Measurements from ENCODE around the gene DIPK1B. TPM values are rescaled to one million over a fixed set of nuclear protein-coding genes. Genes with fewer than 3 reads are reported as not detected.

DIPK1B gene
- total RNA-seq, 1 experiment from 2014 or later = 40.4 TPM

DNA sequence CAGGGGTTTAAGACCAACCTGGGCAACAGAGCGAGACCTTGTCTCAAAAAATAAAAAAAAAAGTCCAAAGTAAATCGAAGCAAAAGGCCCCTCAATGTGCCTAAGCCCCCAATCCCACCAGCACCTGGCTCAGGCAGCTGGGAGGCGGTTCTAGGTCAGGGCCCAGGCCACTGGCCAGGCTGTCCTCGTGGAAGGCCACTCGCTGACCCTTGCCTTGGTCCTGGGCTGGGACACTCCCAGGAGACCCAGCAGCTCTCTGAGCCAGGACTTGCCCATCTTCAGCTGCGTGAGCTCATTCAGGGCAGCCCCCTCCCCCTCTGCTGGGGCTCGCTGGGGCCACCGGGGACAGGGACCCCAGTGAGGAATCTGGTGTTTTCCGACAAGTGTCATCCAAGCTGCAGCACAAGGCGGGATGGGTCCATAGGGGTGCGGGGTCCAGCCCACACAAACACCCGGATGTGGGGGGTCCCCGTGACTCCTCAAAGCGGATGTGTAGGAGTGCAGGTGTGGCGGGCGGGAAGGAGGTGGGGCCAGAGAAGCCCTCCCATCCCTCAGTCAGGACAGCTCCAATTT is 29.1 kb upstream of the DIPK1B start:
- DNase-seq = no peak
- ChIA-PET CTCF (interaction anchor here (0.6 to 1.6 kb wide), 2 partner anchors 10 to 134 kb away, joined by 3 to 5 read pairs; no protein-coding TSS in a partner anchor), POLR2A (no interaction called here)
- no peaks in the 10 kb centered on the region for H3K9me3 Mint-ChIP-seq (ENCODE audit: unreplicated experiment)
- H3K9me3 ChIP-seq = no peaks in the 10 kb centered on the region
- no peak for TF ChIP-seq CTCF (IDR thresholded peaks at IDR 0.05; ENCODE audit: insufficient read depth in 1 of 2, low read depth in 1 of 2, low read length in 1 of 2, severe bottlenecking in 1 of 2, unreplicated experiment in 1 of 2)
- no peaks in the 10 kb centered on the region for H3K36me3 Mint-ChIP-seq (ENCODE audit: insufficient read depth, unreplicated experiment)
- H3K4me1 ChIP-seq = peaks cover 30% of the 10 kb centered on the region
- no TSS peak for BruUV-seq (replicated peaks)
- H3K4me3 Mint-ChIP-seq (ENCODE audit: unreplicated experiment) = no peak overlapping the region
- intact Hi-C loops (cut with micrococcal nuclease; ENCODE audit: unreplicated experiment) = no loop called here
- H3K36me3 ChIP-seq (ENCODE audit: control insufficient read depth, insufficient read depth, low read length) = no peaks in the 10 kb centered on the region
- no peak overlapping the region for H3K4me3 ChIP-seq (ENCODE audit: low read depth, low read length)
- no peaks in the 10 kb centered on the region for H3K4me1 Mint-ChIP-seq (ENCODE audit: low read depth, unreplicated experiment)
- H3K27ac Mint-ChIP-seq (ENCODE audit: unreplicated experiment) = no peak overlapping the region
- no peaks in the 10 kb centered on the region for H3K27me3 Mint-ChIP-seq (ENCODE audit: insufficient read depth, unreplicated experiment)
- no peaks in the 10 kb centered on the region for H3K27me3 ChIP-seq (replicated peaks; ENCODE audit: control insufficient read depth, insufficient read depth, low read length)

DNA sequence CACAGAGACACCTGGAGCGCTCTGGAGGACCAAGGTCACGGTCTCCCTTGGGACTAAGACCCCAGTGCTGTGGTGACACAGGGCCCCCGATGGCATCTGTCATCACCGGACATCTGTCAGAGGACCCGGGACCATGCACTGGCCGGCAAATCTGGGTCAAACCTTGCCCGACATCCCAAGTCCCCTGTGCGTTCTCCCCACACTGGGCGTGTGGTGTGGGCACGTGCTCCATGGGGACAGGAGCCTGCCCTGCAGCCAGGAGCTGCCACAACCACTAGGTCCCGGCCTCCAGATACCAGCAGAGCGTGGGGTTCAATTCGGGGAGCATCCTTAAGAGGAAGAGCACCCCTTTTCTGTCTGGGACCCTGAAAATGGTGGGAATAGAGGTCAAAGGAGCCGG is 28.6 kb upstream of the DIPK1B start:
- no peak for DNase-seq
- no peaks in the 10 kb centered on the region for H3K27me3 ChIP-seq (replicated peaks; ENCODE audit: control insufficient read depth, insufficient read depth, low read length)
- ChIA-PET POLR2A (no interaction called here), CTCF (interaction anchor here (0.6 to 1.6 kb wide), 2 partner anchors 10 to 134 kb away, joined by 3 to 5 read pairs; no protein-coding TSS in a partner anchor)
- TF ChIP-seq CTCF (IDR thresholded peaks at IDR 0.05; ENCODE audit: insufficient read depth in 1 of 2, low read depth in 1 of 2, low read length in 1 of 2, severe bottlenecking in 1 of 2, unreplicated experiment in 1 of 2) = no peak
- H3K36me3 ChIP-seq (ENCODE audit: control insufficient read depth, insufficient read depth, low read length) = no peaks in the 10 kb centered on the region
- H3K9me3 Mint-ChIP-seq (ENCODE audit: unreplicated experiment) = no peaks in the 10 kb centered on the region
- H3K4me3 Mint-ChIP-seq (ENCODE audit: unreplicated experiment) = no peak overlapping the region
- no peaks in the 10 kb centered on the region for H3K4me1 Mint-ChIP-seq (ENCODE audit: low read depth, unreplicated experiment)
- H3K36me3 Mint-ChIP-seq (ENCODE audit: insufficient read depth, unreplicated experiment) = no peaks in the 10 kb centered on the region
- H3K4me1 ChIP-seq = peaks cover 30% of the 10 kb centered on the region
- intact Hi-C loops (cut with micrococcal nuclease; ENCODE audit: unreplicated experiment) = no loop called here
- H3K27me3 Mint-ChIP-seq (ENCODE audit: insufficient read depth, unreplicated experiment) = no peaks in the 10 kb centered on the region
- no peaks in the 10 kb centered on the region for H3K9me3 ChIP-seq
- H3K4me3 ChIP-seq (ENCODE audit: low read depth, low read length) = no peak overlapping the region
- H3K27ac Mint-ChIP-seq (ENCODE audit: unreplicated experiment) = no peak overlapping the region
- no TSS peak for BruUV-seq (replicated peaks)

DNA sequence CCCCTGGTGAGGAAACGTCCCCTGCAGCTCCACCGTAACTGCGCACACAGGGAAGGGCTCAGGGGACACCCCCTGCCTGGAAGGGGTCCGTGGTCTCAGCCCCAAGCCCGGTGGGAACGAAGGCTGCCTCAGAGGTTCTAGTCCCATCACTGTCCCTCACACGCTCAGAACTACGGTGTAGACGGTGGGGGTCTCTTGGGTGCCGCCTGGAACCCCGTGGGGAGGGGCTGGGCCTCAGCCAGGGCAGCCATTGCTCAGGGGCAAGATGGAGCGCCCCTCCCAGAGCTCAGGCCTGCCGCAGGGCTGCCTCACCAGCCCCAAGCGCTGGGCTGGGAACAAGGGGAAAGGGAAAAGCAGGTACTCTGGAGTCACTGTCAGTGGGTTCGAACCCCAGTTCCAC is 28.0 kb upstream of the DIPK1B start:
- no peak overlapping the region for H3K27ac Mint-ChIP-seq (ENCODE audit: unreplicated experiment)
- Histone ChIP-seq H3K9me3 (no peaks in the 10 kb centered on the region), H3K4me3 (ENCODE audit: low read depth, low read length) (no peak overlapping the region), H3K4me1 (peaks cover 30% of the 10 kb centered on the region), H3K36me3 (ENCODE audit: control insufficient read depth, insufficient read depth, low read length) (no peaks in the 10 kb centered on the region), H3K27me3 (replicated peaks; ENCODE audit: control insufficient read depth, insufficient read depth, low read length) (no peaks in the 10 kb centered on the region)
- intact Hi-C loops (cut with micrococcal nuclease; ENCODE audit: unreplicated experiment) = no loop called here
- ChIA-PET CTCF (no interaction called here), POLR2A (no interaction called here)
- no peak for TF ChIP-seq CTCF (IDR thresholded peaks at IDR 0.05; ENCODE audit: insufficient read depth in 1 of 2, low read depth in 1 of 2, low read length in 1 of 2, severe bottlenecking in 1 of 2, unreplicated experiment in 1 of 2)
- H3K9me3 Mint-ChIP-seq (ENCODE audit: unreplicated experiment) = no peaks in the 10 kb centered on the region
- H3K4me1 Mint-ChIP-seq (ENCODE audit: low read depth, unreplicated experiment) = no peaks in the 10 kb centered on the region
- DNase-seq = no peak
- no peaks in the 10 kb centered on the region for H3K36me3 Mint-ChIP-seq (ENCODE audit: insufficient read depth, unreplicated experiment)
- BruUV-seq (replicated peaks) = no TSS peak
- H3K4me3 Mint-ChIP-seq (ENCODE audit: unreplicated experiment) = no peak overlapping the region
- H3K27me3 Mint-ChIP-seq (ENCODE audit: insufficient read depth, unreplicated experiment) = no peaks in the 10 kb centered on the region
